HepG2 (cell line): ENCODE measurements around the gene GFER. TPM values are rescaled to one million over a fixed set of nuclear protein-coding genes. Genes with fewer than 3 reads are reported as not detected.

Experiments used
- DZIP1 ChIP-seq: sonication (generic); formaldehyde crosslinking; IDR thresholded peaks from 2 replicates; pipeline ENCODE4 v1.5.0; 2020; ENCODE audit warnings: mild to moderate bottlenecking, missing genetic modification reagents
- MTERF4 ChIP-seq: sonication (generic); formaldehyde crosslinking; IDR thresholded peaks from 2 replicates; pipeline ENCODE4 v1.8.0; 2023; ENCODE audit warnings: mild to moderate bottlenecking, missing genetic modification reagents
- MXD3 ChIP-seq: IDR thresholded peaks from 2 replicates; pipeline ENCODE4 v1.6.1; 2016; ENCODE audit warnings: mild to moderate bottlenecking, missing biosample characterization, missing genetic modification reagents
- PAXIP1 ChIP-seq: sonication (generic); formaldehyde crosslinking; conservative IDR thresholded peaks from 2 replicates; pipeline ENCODE4 v1.4.0; 2020; ENCODE audit warnings: mild to moderate bottlenecking, missing genetic modification reagents, moderate library complexity
- SP2 ChIP-seq: sonication (generic); formaldehyde crosslinking; IDR thresholded peaks from 2 replicates; pipeline ENCODE4 v1.5.1; 2020; ENCODE audit warnings: mild to moderate bottlenecking, missing genetic modification reagents
- UBTF ChIP-seq: sonication (generic); formaldehyde crosslinking; IDR thresholded peaks from 2 replicates; pipeline ENCODE4 v1.4.0; 2020; ENCODE audit warnings: mild to moderate bottlenecking, missing genetic modification reagents
- YEATS2 ChIP-seq: sonication (generic); formaldehyde crosslinking; IDR thresholded peaks from 2 replicates; pipeline ENCODE4 v1.4.0; 2020; ENCODE audit warnings: missing genetic modification reagents, borderline replicate concordance
- ZBTB39 ChIP-seq: sonication (generic); formaldehyde crosslinking; IDR thresholded peaks from 2 replicates; pipeline ENCODE4 v1.5.0; 2020; ENCODE audit warnings: missing genetic modification reagents
- ZNF280D ChIP-seq: sonication (generic); formaldehyde crosslinking; IDR thresholded peaks from 2 replicates; pipeline ENCODE4 v1.5.1; 2020; ENCODE audit warnings: mild to moderate bottlenecking, missing genetic modification reagents
- polyA plus RNA-seq, 8 experiments: library from polyadenylated mRNA; depleted of rRNA in 3 of 8; stranded (reverse) in 7 of 8; unstranded in 1 of 8; fragments of >200 nt; fragmentation: Illumina TruSeq in 4 of 8; extraction: Trizol in 4 of 8; gene quantifications; 2 replicates each; pipeline versions ENCODE4 v1.2.1 to v1.2.3, GENCODE V29; 2011 to 2016; ENCODE audit warnings: low read depth in 4 of 8, missing spikeins in 1 of 8, mixed read lengths in 1 of 8; ENCODE audit not compliant: insufficient read depth in 1 of 8
- total RNA-seq, 5 experiments: library from RNA; depleted of rRNA; stranded (reverse); fragments of >200 nt; fragmentation: Illumina TruSeq; extraction: Trizol; gene quantifications; 2 replicates each; pipeline ENCODE4 v1.2.3, GENCODE V29; 2016; ENCODE audit warnings: low read depth in 1 of 5

Gene GFER
- total and polyA plus RNA-seq, 2 of the 13 experiments (the other 11 are each of a cell fraction or from before 2014, with no cell fraction given) = 28.6 to 71.7 TPM

GRCh38 chr16:2023092-2024031 is 39.4 kb downstream of the GFER start (continued):
- peak; percentile 20 for TF ChIP-seq PAXIP1 (CRISPR knock-in tag)
- 0 out of 2 replicates have a peak, but pooled peaks have one; percentile 90 for TF ChIP-seq DZIP1 (CRISPR knock-in tag)
- 0 out of 2 replicates have a peak, but pooled peaks have one; percentile 39 for TF ChIP-seq ZBTB39
- TF ChIP-seq SP2 (CRISPR knock-in tag) = no peak
- peak; percentile 74; the same call in 1 of the 2 replicates for TF ChIP-seq MTERF4 (CRISPR knock-in tag)
- TF ChIP-seq MXD3 (CRISPR knock-in tag) = peak; percentile 26
- TF ChIP-seq YEATS2 (CRISPR knock-in tag) = peak; percentile 64
- peak; percentile 68; the same call in 1 of the 2 replicates for TF ChIP-seq ZNF280D
- TF ChIP-seq UBTF (CRISPR knock-in tag) = peak; percentile 3; the same call in 1 of the 2 replicates
